ENCODE results near the gene FILIP1. TPM values are rescaled to one million over a fixed set of nuclear protein-coding genes. Genes with fewer than 3 reads are reported as not detected.
A peak's percentile ranks its signal among the peaks of the same experiment; 100 is the strongest.

Gene FILIP1
- total and polyA plus RNA-seq, 2 of the 8 experiments (the other 6 are each of a cell fraction or from before 2014, with no cell fraction given), result 2.4 to 5.7 TPM

DNA sequence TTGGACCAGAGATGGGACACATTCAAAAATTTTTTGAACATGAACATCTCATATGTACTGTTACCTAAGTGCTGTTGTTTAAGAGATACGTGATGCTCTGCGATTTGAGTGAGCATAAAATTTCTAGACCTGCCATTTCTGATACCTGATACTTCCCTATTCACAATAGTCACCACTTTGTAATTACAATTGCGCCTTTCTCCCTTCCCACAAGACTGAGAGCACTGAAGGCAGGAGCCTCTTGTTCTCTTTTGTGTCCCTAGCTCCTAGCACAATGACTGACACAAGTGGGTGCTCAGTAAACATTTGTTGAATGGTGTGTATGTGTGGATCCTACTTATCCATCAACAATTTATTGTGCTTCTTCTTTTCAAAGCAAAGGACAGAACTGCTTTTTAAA lies 116.2 kb downstream of the FILIP1 start:
- no peak overlapping the region for H2BK5ac ChIP-seq (ENCODE audit: low read depth, low read length)
- no peak overlapping the region for H3K4me3 ChIP-seq (ENCODE audit: extremely low read depth in 1 of 4, insufficient read depth in 2 of 4, low read depth in 3 of 4, low read length in 4 of 4)
- no peak overlapping the region for H3K9ac ChIP-seq (replicated peaks in 1 of 4; ENCODE audit: extremely low read depth in 1 of 4, low read depth in 3 of 4, low read length in 3 of 4)
- no peaks in the 10 kb centered on the region for H4K20me1 ChIP-seq (replicated peaks in 1 of 2; ENCODE audit: control insufficient read depth in 1 of 2, insufficient read depth in 2 of 2, low read length in 2 of 2)
- H2AFZ ChIP-seq (ENCODE audit: low read length), result no peak overlapping the region
- no peak overlapping the region for H3K56ac ChIP-seq (replicated peaks; ENCODE audit: insufficient read length, low read depth, low read length)
- 39% methylated on average over 3 of the region's 3 CpGs; no CpG with 5 or more reads in 1 of the 2 experiments for WGBS, 2 experiments (ENCODE audit: extremely low coverage in 1 of 2, insufficient coverage in 1 of 2, insufficient read length in 1 of 2, insufficient replicate concordance in 2 of 2, low coverage in 1 of 2, low lambda C conversion rate in 2 of 2, missing lambda C conversion rate in 1 of 2)
- no peak overlapping the region for H4K5ac ChIP-seq (ENCODE audit: insufficient read length, low read depth, low read length)
- DNase-seq (ENCODE audit: low read depth in 1 of 2, low spot score in 2 of 2), result no peak
- no peak overlapping the region for H2AK5ac ChIP-seq (ENCODE audit: low read depth, low read length)
- no peaks in the 10 kb centered on the region for H3K27me3 ChIP-seq (replicated peaks in 1 of 4; ENCODE audit: control insufficient read depth in 3 of 4, extremely low read depth in 1 of 4, insufficient read depth in 3 of 4, low read length in 3 of 4)
- H4K8ac ChIP-seq (ENCODE audit: extremely low read depth, insufficient read depth, low read length), result no peak overlapping the region
- ChIA-PET CTCF (ENCODE audit: partially characterized antibody) (interaction anchor here (1.1 to 4.5 kb wide), 3 partner anchors 10 to 82 kb away, joined by 3 to 22 read pairs (median 3); no protein-coding TSS in a partner anchor), POLR2A (ENCODE audit: partially characterized antibody) (interaction anchor here (1.0 kb wide), 1 partner anchor 42 kb away, joined by 3 read pairs; no protein-coding TSS in a partner anchor)
- no peak overlapping the region for H3K23ac ChIP-seq (ENCODE audit: insufficient read length)
- no peak overlapping the region for H3K14ac ChIP-seq (ENCODE audit: insufficient read length)
- no peaks in the 10 kb centered on the region for H3K79me1 ChIP-seq (ENCODE audit: low read depth, low read length)
- peaks cover 4 to 21% (median 12%) of the 10 kb centered on the region in 4 experiments; a peak in 5 of 7 replicates for H3K4me1 ChIP-seq (replicated peaks in 1 of 4; ENCODE audit: control insufficient read depth in 3 of 4, insufficient read depth in 4 of 4, low read length in 3 of 4)
- H2BK12ac ChIP-seq (ENCODE audit: low read depth, low read length), result no peak overlapping the region
- no peaks in the 10 kb centered on the region for H3K79me2 ChIP-seq (ENCODE audit: control insufficient read depth in 1 of 2, insufficient read depth in 2 of 2, low read length in 2 of 2)
- no peak overlapping the region for H2BK120ac ChIP-seq (replicated peaks; ENCODE audit: low read depth, low read length)
- H4K91ac ChIP-seq (replicated peaks; ENCODE audit: insufficient read length, low read length), result no peak overlapping the region
- FAIRE-seq, result peak; percentile 45
- no peaks in the 10 kb centered on the region for H3K36me3 ChIP-seq (ENCODE audit: control insufficient read depth in 2 of 4, insufficient read depth in 4 of 4, low read length in 3 of 4)
- H3K23me2 ChIP-seq (ENCODE audit: low read depth, low read length), result no peaks in the 10 kb centered on the region
- H3K18ac ChIP-seq (ENCODE audit: extremely low read depth, low read length), result no peak overlapping the region
- no peak overlapping the region for H3K27ac ChIP-seq (ENCODE audit: low read depth, low read length)
- peak overlapping the region; percentile 2 to 4; a peak in 2 of 4 replicates for H3K4me2 ChIP-seq (ENCODE audit: insufficient read depth in 1 of 2, low read depth in 2 of 2, low read length in 2 of 2)
- no peak overlapping the region for H2BK20ac ChIP-seq (ENCODE audit: low read length)
- H3K4ac ChIP-seq (replicated peaks; ENCODE audit: insufficient read length, low read depth, low read length), result no peak overlapping the region
- no peak overlapping the region for H2BK15ac ChIP-seq (ENCODE audit: low read length)
- no peaks in the 10 kb centered on the region for H3K9me3 ChIP-seq (ENCODE audit: insufficient read depth in 2 of 2, low read depth in 1 of 2, low read length in 1 of 2)
- TF ChIP-seq RBBP5 (IDR thresholded peaks at IDR 0.05; ENCODE audit: borderline replicate concordance, low read depth, low read length), result no peak
- no peak for TF ChIP-seq BACH1 (IDR thresholded peaks at IDR 0.05; ENCODE audit: low read length)
- no peak for TF ChIP-seq JUN (IDR thresholded peaks at IDR 0.05; ENCODE audit: low read depth, low read length)
- no peak for TF ChIP-seq POLR2AphosphoS5 (IDR thresholded peaks at IDR 0.05; ENCODE audit: low read depth, low read length)
- TF ChIP-seq SP1 (IDR thresholded peaks at IDR 0.05; ENCODE audit: low read depth, low read length), result no peak
- TF ChIP-seq SIRT6 (IDR thresholded peaks at IDR 0.05; ENCODE audit: low read length), result no peak
- no peak for TF ChIP-seq KDM5A (IDR thresholded peaks at IDR 0.05; ENCODE audit: low read length)
- no peak for TF ChIP-seq MAFK (IDR thresholded peaks at IDR 0.05; ENCODE audit: low read depth, low read length)
- TF ChIP-seq, protein P1, sequence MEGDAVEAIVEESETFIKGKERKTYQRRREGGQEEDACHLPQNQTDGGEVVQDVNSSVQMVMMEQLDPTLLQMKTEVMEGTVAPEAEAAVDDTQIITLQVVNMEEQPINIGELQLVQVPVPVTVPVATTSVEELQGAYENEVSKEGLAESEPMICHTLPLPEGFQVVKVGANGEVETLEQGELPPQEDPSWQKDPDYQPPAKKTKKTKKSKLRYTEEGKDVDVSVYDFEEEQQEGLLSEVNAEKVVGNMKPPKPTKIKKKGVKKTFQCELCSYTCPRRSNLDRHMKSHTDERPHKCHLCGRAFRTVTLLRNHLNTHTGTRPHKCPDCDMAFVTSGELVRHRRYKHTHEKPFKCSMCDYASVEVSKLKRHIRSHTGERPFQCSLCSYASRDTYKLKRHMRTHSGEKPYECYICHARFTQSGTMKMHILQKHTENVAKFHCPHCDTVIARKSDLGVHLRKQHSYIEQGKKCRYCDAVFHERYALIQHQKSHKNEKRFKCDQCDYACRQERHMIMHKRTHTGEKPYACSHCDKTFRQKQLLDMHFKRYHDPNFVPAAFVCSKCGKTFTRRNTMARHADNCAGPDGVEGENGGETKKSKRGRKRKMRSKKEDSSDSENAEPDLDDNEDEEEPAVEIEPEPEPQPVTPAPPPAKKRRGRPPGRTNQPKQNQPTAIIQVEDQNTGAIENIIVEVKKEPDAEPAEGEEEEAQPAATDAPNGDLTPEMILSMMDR (IDR thresholded peaks at IDR 0.05; ENCODE audit: control extremely low read depth in 1 of 3, insufficient read depth in 1 of 3, low read depth in 1 of 3, low read length in 3 of 3), result no peak
- no peak for TF ChIP-seq CHD1 (IDR thresholded peaks at IDR 0.05; ENCODE audit: low read depth, low read length)
- TF ChIP-seq ATF3 (IDR thresholded peaks at IDR 0.05; ENCODE audit: insufficient read depth, low read depth, low read length), result no peak
- TF ChIP-seq RFX5 (IDR thresholded peaks at IDR 0.05; ENCODE audit: borderline replicate concordance, low read depth, low read length), result no peak

Measured in H1 (cell line).